Hematopoietic multipotent progenitor cell (in vitro differentiated cells): ENCODE measurements around the gene NF1. TPM values are rescaled to one million over a fixed set of nuclear protein-coding genes. Genes with fewer than 3 reads are reported as not detected.

ENCODE experiments used
- DNase-seq, 3 donors: peaks; one replicate each; pipeline ENCODE4 v3.0.0-alpha.2; 2011 to 2015; ENCODE audit warnings: low read depth in 2 of 3, low spot score in 2 of 3
- small RNA-seq: library from RNA; depleted of rRNA; stranded (forward); fragments of <200 nt; gene quantifications from one replicate; pipeline ENCODE3, GENCODE V24; 2012
- total RNA-seq: library from RNA; depleted of rRNA; stranded (reverse); fragments of >200 nt; gene quantifications from one replicate; pipeline ENCODE4 v1.2.3, GENCODE V29; 2012

NF1 gene
- total RNA-seq, 1 donor = 28.5 TPM

DNA sequence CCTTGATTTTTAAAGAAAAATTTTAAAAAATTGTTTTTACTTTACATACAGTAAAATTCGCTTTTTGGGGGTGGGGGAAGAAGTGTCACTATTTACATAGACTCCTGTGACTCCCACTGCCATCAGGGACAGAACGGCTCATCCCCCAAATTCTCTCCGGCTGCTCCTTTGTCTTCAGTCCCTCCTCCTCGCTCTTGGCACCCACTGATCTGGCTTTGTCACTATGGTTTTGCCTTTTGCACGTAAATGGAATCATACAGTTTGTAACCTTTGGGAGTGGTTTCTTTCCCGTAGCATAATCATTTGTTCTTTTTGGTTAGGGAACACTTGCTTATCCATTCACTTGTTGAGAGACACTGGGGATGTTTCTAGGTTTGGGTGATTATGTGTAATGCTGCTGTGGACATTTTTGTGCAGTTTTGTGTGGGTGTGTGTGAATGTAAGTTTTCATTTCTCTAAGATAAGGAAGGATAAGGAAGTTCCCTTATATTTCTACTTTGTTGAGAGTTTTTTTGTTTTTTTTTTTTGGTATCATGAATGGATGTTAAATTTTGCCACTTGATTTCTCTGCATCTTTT is 324.1 kb downstream of the NF1 start:
- DNase-seq = no peak

DNA sequence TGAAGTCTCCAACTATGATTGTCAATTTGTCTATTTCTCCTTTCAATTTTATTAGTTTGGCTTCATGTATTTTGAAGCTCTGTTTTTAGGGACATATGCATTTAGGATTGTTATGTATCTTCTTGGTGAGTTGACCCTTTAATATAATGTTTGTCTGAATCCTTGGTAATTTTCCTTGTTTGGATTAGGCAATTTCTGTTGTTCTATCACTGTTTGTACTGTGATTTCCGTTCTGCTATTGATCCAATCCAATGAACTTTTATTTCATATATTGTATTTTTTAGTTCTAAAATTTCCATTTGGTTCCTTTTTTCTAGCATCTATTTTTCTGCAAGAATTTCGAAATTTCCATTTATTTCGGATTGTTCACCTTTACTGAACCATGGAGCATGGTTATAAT is 327.7 kb downstream of the NF1 start:
- DNase-seq = no peak

DNA sequence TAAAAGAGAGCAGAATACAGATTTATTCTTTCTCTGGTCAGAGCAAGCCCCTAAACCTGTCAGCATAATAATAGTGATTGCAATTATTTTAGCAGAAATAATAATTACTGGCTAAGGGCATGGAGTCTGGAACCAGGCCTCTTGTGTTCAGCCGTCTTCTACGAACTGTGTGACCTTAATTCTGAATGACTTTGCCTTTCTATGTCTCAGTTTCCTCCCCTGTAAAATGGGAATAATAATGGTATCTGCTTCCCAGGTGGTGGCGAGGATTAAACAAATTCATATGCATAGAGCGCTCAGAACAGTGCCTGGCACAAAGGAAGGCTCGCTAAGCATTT is 330.1 kb downstream of the NF1 start:
- DNase-seq = no peak

- no peak for DNase-seq
These were observed 330.7 kb downstream of the NF1 start for GRCh38 chr17:31425282-31426040.

Small RNA genes lying within 50 kb of the gene (small RNA-seq; reads per million reads assigned to genes)
- not detected for gene MIR4733

Other genes with a start within 250 kb of the NF1 start
- 4.0 TPM for gene TEFM, start 188.7 kb upstream of the NF1 start, total RNA-seq
- 0.54 TPM for gene ADAP2, start 173.0 kb upstream of the NF1 start, total RNA-seq
- gene RNF135, start 123.9 kb upstream of the NF1 start, total RNA-seq = 11.3 TPM
- gene OMG, start 202.3 kb downstream of the NF1 start, total RNA-seq = under 0.01 TPM
- 20.7 TPM for gene EVI2B, start 219.1 kb downstream of the NF1 start, total RNA-seq
- 13.7 TPM for gene EVI2A, start 226.6 kb downstream of the NF1 start, total RNA-seq